Body of pancreas (tissue), 4 donors: ENCODE results near the gene TEX53.

Experiments
- POLR2A ChIP-seq, 3 donors: fragments of 450-650 bp; IDR thresholded peaks; one replicate each; pipeline ENCODE4 v1.6.1; 2016; ENCODE audit warnings: antibody characterized with exemption in 3 of 3, mild to moderate bottlenecking in 2 of 3
- TF ChIP-seq, protein P1 (sequence below), 7 experiments: fragments of 450-650 bp in 4 of 7; fragments of 200-600 bp in 3 of 7; sonication (generic) in 3 of 7; IDR thresholded peaks; one replicate each; pipeline ENCODE4 v1.5.1; 2016 to 2019; ENCODE audit warnings: antibody characterized with exemption in 7 of 7

- TF ChIP-seq, protein P1, sequence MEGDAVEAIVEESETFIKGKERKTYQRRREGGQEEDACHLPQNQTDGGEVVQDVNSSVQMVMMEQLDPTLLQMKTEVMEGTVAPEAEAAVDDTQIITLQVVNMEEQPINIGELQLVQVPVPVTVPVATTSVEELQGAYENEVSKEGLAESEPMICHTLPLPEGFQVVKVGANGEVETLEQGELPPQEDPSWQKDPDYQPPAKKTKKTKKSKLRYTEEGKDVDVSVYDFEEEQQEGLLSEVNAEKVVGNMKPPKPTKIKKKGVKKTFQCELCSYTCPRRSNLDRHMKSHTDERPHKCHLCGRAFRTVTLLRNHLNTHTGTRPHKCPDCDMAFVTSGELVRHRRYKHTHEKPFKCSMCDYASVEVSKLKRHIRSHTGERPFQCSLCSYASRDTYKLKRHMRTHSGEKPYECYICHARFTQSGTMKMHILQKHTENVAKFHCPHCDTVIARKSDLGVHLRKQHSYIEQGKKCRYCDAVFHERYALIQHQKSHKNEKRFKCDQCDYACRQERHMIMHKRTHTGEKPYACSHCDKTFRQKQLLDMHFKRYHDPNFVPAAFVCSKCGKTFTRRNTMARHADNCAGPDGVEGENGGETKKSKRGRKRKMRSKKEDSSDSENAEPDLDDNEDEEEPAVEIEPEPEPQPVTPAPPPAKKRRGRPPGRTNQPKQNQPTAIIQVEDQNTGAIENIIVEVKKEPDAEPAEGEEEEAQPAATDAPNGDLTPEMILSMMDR (IDR thresholded peaks at IDR 0.05): no peak
- TF ChIP-seq POLR2A (IDR thresholded peaks at IDR 0.05): no peak
Observed at GRCh38 chr9:114666851-114667250, 9.2 kb upstream of the TEX53 start.
